COR-L47 (cell line): Measurements from ENCODE around the gene PSMF1.

Source experiments
- DNase-seq: peaks from one replicate; lab custom pipeline; 2025; lab: John Stamatoyannopoulos, UW

The PSMF1 gene

DNA sequence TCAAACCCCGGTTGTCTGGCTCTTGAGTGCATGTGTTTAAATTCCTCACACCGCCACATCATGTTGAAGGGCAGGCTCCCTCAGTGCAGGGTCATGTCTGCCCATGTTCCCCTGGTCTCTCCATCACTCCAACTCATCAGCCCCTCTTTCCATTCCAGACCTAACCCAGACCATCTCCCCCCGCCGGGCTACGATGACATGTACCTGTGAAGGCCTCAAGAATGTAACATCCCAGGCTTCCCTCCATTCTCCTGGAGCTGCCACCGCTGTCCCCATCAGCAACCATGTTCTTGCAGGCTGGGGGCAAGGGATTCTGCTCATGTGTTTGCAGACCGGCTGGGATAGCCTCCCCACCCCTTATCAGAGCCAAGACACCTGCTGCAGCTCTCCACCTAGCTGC lies 46.5 kb downstream of the PSMF1 start:
- DNase-seq = no peak

DNA sequence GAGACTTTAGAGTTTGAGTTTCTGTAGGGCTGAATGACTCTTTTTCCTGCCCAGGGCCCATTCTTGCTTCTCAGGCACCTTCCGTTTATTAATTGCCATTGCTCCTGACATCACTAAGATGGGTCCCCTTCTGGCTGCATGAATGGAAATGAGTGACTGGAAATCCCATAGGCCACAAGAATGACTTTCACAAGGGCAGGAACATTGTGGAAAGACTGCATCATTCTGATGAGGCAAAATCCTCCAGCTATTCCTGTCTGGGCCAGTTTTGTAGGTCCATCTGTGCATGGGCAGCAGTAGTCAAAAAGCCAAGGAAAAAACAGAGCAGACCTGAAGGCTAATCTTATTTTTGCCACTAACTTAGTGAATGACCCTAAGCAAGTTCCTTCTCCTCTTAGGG lies 47.1 kb downstream of the PSMF1 start:
- no peak for DNase-seq

DNA sequence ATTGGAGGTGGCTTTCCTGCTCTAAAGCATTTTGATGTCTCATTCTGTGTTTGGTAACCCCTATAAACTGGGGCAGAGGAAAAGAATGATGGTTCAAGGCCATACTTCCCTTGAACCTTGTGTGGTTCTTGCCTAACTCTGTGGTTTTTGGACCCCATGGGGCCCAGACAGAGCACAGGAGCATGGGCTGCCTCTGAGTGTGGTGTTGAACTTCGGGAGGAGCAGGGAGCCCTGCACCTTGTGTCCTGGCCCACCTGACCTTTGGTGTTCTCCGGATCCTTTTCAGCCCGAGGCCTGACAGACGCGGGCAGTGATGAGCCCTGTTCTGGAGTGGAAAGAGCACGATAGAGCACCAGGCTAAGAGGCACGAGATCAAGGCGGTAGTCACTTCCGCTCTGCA lies 47.5 kb downstream of the PSMF1 start:
- DNase-seq = no peak

DNA sequence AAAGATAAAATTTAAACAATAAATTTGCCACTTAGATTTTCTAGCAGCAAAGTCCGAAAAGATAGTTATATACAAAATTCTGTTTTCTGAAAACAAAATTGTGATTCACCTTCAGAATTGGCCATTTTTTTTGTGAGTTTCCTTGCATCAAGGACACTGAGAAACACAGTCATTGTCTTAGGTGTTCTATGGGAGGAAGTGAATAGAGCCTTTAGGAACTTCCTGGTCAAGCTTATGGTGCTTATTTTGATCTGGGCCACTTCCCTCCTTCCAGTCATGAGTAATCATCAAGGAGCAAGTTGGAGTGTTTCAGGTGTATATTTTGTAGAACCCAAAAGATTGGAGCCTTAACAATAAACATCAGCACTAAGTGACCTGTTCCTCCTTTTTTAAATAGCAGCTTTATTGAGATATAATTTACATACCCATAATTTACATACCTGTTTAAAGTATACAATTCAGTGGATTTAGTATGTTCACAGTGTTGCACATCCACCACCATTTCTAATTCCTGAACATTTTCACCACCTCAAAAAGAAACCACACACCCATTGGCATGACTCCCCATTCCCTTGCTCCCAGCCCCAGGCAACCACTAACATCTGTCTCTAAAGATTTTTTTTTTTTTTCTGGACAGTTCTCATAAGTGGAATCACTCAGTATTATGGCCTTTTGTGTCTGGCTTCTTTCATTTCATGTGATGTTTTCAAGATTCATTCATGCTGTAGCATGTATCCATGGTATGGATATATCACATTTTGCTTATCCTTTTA lies 48.7 kb downstream of the PSMF1 start:
- no peak for DNase-seq

DNA sequence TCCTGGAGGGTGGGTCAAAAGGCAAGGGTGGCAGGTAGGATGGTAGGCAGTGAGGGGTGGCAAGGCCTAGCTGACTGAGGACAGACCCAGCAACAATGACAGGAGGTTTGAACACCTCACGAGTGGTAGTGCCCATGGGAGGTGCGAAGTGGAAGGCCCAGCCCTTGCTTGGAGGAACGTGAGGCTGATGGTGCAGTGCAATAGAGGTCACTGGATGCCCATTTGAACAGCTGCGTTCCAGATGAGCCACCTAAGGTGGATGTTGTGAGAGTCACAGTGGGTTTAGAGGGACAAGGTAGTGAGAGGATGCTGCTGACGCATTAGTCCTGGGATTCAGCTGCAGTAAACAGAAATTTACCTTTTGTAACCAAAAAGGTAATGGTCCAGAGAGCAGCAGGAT lies 50.8 kb downstream of the PSMF1 start:
- no peak for DNase-seq

DNA sequence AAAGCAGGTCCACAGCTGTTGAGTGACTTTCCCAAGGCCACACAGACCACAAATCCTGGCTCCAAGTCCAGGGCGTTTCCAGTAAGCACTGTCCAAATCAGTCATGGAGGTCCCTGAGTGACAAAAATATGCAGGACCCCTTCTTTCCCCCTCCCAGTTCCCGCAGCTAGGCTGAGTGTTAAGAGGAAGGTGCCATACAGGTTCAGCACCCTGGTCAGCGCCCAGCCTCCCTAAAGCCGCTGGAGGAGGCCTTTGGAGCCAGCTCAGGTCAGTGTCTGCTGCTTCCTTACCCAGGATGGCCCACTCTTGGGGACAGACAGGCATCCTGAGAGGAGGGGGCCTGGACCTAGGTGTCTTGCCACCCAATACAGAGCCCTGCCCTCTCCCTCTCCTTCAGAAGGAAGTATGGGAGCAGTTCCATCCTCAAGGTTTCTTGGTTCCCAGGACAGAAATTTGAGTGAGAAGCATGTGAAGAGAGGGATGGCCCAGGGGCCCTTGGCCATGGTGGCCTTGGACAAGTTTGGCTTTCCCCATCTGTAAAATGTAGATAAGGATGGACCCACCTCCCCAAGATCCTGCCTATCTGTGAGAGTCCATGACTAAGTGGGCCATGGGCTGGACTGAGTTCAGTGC lies 53.2 kb downstream of the PSMF1 start:
- no peak for DNase-seq

DNA sequence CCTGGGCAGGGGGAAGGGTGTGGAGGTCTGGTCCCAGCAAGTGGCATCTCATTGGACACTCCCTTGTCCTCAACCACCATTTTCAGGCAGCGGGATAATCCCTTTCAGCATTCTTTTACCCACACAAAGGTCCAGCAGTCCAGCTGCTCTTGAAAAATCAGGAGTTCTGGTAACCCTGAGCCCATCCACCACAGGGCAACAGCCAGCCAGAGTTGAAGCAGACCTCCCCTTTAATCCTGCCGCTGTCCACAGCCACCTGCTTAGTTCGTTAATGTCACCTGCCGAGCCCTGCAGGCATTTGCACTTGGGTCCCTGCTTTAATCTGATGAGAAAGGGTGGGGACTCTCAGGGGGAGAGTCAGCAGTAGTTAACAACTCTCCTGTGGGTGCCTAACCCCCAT lies 55.3 kb downstream of the PSMF1 start:
- no peak for DNase-seq

DNA sequence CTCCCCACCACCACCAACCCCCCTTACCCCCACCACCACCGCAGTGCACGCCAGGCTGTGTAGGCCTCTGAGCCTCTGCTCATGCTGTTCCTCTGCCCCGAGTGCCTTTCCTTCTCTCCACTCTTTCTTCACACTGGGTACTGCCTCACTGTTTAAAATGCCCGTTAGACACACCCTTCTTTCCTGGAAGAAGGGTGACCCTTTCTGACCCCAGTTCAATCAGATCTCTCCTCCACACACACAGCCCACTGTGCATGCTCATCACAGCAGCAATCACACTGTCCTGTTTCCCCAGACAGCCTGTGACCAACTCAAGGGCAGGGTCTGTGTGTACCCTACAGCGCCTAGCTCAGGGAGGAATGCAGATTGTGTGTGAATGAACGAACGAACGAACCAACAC lies 56.4 kb downstream of the PSMF1 start:
- DNase-seq = no peak

DNA sequence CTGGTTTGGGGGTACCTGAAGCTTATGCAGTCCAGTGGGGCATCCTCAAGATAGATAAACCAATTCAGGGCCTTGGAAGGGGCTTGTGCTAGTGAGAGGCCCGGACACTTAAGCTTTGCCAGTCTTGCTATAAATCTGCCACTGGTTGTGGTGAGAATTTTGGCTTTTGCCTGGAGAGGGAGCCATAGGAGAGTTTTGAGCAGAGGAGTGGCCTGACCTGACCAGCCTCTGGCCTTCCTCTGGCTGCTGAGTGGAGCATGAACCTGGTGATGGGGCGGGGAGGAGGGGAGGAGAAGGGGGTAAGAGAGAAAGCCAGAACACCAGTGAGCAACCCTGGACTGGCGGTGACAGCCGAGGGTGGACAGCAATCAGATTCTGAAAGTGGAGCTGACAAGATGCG lies 59.3 kb downstream of the PSMF1 start:
- DNase-seq = no peak

DNA sequence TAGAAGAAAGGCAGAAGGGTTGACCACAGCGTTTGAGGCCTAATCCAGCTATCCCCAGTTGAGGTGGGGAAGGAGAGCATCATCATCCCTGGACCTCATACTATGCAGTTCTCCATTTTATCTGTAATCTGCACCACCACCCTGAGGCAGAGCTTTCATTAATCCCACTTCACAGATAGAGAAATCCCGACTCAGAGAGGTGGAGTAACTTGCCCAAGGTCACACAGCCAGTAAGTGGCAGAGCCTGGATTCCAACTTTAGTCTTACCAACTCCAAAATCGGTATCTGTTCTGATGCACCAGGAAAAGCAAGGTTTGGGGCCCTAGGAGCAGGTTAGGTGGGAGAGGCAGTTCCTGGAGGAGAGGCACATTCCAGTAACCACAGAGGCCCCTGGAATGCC lies 59.7 kb downstream of the PSMF1 start:
- no peak for DNase-seq

DNA sequence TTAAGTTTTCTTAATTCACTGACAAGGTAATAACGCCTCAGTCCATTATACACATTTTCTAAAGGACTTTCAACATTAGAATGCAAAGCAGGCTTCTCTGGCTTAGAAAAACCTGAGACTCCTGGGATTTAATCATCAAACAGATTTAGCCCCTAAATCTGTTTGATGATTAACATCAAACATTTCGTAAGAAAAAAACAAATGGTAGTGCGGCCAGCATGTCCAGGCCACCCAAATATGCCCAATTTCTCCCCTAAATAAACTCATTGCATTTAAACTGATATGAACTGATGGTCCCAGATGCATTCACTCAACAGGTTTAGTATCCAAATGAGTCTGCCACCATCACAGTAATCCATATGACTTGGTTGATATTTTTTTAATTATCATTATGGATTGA lies 60.2 kb downstream of the PSMF1 start:
- DNase-seq = no peak

DNA sequence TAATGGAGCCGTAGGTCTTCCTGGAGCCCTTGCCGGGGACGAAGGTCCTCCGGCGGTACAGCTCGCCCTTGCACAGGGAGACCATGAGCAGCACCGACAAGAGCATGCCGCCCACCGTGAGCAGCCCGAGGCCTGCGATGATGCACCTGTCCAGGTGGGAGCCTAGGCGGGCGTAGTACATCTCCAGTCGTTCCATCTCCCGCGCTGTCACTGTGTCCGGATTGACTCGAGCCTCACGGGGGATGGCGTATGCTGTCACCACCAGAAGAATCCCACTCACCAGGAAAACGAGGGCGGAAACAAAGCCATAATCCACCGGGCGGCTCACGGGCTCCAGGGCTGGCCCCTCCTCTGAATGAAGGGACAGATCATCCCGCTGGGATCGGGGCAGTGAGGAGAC lies 62.5 kb downstream of the PSMF1 start:
- DNase-seq = no peak

DNA sequence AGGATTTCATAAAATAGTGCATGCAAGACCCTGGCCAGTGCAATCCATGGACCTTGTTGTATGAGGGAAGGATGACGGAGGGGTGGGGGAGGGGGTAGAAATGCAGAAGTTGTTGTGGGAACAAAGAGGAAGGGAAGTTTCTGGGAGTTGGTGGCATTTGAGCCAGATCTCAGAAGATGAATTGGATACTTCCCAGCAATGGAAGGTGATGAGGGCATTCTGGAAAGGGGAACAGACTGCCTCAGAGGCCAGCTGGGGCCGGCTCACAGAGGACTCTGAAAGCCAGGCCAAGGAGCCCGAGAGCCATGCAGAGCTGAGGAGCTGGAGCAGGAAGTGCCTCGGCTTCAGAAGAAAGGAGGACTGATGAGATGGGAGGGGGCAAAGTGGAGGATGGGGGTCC lies 63.7 kb downstream of the PSMF1 start:
- no peak for DNase-seq

DNA sequence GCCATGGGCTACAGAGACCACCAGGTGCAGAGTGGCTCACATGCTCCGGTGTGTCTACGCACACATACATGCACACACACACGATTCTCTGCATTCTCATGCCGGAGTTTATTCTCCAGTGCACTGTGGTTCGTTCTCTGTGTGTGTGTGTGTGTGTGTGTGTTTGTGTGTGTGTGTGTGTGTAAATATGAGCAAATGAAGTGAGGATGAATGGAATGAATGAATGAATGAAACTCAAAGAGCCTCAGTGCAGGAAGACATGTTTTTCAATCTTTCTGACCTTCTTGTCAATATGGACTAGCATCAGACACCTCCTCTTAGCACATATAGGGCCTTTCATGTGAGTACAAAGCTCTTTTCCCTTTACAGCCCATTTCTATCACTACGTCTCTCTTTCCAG lies 64.8 kb downstream of the PSMF1 start:
- no peak for DNase-seq

DNA sequence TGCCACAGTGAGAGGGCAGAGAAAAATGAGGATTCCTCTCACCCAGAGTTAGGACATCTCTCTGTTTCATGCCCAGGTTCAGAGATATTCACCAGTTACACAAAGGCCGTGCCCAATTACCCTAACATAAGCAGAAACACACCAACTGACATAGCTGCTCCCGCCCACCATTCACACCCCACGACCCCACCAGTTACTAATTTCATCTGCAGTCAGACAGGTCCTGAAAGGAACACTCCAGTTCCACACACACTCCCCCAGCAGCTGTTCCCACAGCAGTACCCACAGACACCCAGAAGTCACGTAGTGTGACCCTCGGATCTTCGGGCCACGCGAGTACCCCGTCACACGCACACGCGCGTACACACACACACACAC lies 65.8 kb downstream of the PSMF1 start:
- DNase-seq = no peak

DNA sequence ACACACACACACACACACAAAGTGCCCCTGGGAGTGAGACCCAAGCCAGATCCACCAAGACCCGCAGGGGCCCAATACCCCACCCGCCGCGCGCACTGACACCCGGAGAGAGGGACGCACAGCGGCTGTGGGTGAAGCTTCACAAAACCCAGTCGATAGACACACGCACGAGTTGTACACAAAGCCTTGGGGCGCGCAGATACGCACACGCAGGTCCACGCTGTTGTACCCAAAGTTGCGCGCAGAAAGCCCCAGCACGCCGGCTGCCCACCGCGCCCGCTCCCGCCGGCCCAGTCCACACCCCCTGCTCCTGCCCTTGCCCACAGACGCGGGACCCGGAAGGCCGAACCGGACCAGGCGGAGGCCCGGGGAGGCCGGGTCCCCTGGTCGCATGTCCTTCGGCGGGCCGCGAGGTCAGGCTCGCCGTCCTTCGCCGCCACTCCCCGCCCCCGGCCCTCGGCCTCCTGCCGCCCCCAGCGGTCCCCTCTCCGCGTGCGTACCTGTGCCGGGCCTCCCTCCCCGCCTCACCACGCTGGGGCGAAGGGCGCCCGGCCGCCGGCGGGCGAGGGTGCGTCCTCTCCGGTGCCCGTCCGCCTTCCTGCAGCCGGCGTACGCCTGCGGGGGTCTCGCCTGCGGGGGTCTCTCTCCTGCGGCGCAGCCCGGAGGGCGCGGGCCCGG lies 66.4 kb downstream of the PSMF1 start, which contains the start of gene TMEM74B:
Gene TMEM74B, minus strand, starts transcription at position 344 of the 678 bp plus-strand sequence. CDS start 1,180 bp downstream, outside the sequence.
- peak; percentile 32 for DNase-seq

DNA sequence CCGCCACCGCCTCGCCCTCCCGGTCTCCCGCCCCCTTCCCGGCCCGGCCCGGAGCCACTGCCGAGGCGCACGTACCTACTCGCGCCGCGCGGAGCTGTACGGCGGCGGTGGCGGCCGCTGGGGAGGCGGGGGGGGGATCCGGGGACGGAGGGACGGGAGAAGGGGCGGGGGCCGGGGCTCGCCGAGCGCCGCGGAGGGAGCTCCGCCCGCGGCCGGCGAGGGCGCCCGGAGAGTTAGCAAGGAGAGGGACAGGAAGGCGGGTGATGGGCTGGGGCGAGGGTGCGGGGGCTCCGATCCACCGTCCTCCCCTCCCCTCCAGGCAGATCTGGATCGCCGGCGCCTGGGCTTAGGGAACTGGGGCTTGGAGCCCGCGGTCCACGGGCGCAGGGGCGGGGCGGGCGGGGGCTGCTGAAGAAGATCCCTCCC lies 66.9 kb downstream of the PSMF1 start:
- peak; percentile 32 for DNase-seq

DNA sequence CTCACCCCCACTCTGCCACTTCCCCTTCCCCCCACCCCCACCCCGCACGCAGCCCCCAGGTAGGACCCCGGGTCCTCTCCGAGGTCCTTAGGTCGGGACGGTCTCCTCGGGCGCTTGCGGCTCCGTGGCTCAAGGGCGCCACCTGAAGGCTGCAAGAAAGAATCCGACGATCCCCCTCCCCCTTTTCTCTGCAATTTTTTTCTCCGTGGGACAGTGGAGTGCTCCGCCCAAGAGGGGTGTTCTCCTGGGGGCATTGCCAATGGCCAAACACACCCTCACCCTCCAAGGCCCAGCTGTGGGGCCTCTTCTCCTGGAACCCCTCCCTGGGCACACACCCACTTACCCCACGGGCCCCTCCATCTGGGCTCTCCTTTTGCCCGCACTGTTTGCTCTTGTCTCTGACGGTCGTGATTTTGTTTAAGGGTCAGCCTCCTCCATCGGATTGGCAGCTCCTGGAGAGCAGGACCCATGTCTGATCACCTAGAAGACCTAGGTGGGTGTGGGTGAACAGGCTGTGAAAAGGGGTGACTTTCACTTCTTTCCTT lies 67.5 kb downstream of the PSMF1 start:
- DNase-seq = no peak

DNA sequence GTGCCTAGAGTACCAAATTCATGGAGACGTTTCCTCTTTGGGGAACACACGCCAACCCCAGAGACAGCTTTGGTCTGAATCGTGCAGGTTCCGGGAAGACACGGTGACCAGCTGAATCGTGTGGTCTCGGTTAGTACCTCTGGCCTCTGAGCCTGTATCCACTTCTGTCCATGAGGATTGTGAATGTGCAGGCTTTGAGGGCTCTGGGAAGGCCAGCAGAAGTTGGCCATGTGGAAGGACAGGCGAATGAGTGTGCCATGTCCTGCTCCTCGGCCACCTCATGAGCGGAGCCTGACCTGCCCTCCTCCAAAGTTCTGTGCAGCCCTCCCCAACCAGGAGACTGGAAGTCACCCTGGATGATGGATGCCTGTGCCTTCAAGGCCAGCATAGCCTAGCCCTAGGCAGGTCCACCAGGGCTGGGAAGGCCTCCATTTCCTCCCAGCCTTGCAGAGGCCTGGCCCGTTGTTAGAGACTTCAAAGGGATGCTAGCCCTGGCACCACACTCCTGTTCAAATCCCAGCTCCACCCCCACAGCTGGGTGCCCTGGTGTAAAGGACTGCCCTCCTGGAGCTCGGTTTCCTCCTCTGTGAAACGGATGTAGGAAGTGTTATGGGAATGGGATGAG lies 68.1 kb downstream of the PSMF1 start:
- no peak for DNase-seq

DNA sequence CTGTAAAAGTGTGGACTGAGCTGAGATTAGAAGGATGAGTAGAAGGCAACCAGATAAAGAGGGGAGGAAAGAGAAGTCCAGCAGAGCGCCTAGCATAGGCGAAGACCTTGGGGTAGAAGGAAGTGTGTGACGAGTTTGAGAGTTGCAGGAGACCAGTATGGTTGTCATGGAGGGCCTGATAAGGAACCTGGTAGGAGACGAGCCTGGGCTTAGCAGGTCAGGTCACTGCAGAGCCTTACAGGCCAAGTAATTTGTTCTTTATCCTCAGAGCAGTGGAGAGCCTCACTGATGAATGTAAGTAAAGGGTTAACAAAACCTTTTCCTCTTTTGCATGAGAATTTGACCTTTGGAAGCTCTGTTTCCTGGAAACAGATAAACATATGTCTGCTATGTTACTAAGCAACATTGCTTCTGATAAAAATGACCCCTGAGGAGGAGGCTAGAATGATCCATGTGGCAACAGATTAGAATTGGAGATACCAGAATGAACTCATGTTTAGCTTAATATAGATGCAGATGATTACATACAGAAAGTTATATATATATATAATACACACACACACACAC lies 69.3 kb downstream of the PSMF1 start:
- DNase-seq = no peak

DNA sequence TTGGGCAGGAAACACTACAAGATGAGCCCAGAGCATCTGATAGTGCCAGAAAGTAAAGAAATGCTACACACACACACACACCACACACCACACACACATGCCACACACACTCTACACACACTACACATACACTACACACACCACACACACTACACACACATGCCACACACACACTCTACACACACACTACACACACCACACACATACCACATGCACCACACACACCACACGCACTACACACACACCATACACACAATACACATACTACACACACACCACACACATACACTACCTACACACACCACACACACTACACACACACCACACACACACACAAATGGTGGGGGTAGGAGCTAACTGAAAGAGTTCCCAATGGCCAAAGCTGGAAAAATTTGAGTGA lies 69.9 kb downstream of the PSMF1 start:
- no peak for DNase-seq

DNA sequence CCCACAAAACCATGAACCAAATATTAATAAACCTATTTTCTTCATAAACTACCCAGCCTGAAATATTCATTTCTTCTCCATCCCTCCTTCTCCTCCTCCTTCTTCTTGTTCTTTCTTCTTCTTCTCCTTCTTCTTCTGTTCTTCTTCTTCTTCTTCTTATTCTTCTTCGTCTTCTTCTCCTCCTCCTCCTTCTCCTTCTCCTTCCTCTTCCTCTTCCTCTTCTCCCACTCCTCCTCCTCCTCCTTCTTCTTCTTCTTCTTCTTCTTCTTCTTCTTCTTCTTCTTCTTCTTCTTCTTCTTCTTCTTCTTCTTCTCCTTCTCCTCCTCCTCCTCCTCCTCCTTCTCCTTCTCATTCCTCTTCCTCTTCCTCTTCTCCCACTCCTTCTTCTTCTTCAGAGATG lies 71.4 kb downstream of the PSMF1 start:
- no peak for DNase-seq
